Adrenal gland (tissue), 5 donors: ENCODE results near the gene C19orf47.

Experiments used
- POLR2A ChIP-seq, 2 donors: fragments of 450-650 bp; IDR thresholded peaks; one replicate each; pipeline ENCODE4 v1.6.1; 2017; ENCODE audit warnings: antibody characterized with exemption in 2 of 2, mild to moderate bottlenecking in 2 of 2, moderate library complexity in 1 of 2
- TF ChIP-seq, protein P1 (sequence below), 6 experiments: fragments of 450-650 bp in 4 of 6; fragments of 200-600 bp in 2 of 6; sonication (generic) in 1 of 6; IDR thresholded peaks; 1 replicate in 5 of 6; 2 replicates in 1 of 6; pipeline versions ENCODE4 v1.5.1 to v1.8.0; 2016 to 2021; ENCODE audit warnings: antibody characterized with exemption in 6 of 6, mild to moderate bottlenecking in 2 of 6, moderate library complexity in 1 of 6
- donor health status: DM: no; HTN: no; CAD: no.

GRCh38 chr19:40342644-40343311 is 5.4 kb downstream of the C19orf47 start:
- TF ChIP-seq, protein P1, sequence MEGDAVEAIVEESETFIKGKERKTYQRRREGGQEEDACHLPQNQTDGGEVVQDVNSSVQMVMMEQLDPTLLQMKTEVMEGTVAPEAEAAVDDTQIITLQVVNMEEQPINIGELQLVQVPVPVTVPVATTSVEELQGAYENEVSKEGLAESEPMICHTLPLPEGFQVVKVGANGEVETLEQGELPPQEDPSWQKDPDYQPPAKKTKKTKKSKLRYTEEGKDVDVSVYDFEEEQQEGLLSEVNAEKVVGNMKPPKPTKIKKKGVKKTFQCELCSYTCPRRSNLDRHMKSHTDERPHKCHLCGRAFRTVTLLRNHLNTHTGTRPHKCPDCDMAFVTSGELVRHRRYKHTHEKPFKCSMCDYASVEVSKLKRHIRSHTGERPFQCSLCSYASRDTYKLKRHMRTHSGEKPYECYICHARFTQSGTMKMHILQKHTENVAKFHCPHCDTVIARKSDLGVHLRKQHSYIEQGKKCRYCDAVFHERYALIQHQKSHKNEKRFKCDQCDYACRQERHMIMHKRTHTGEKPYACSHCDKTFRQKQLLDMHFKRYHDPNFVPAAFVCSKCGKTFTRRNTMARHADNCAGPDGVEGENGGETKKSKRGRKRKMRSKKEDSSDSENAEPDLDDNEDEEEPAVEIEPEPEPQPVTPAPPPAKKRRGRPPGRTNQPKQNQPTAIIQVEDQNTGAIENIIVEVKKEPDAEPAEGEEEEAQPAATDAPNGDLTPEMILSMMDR (IDR thresholded peaks at IDR 0.05) = no peak
- TF ChIP-seq POLR2A (IDR thresholded peaks at IDR 0.05) = no peak
